NCI-H2107 treated with DMSO at 0.1 percent for 48 hours (cell line): Measurements from ENCODE around the gene CTRL.
"Not testable (repeated sequence)": the region's sequence is repeated elsewhere in the genome, so short reads cannot be mapped to it uniquely, and the experiment has no call there.

Experiments used
- DNase-seq: peaks from one replicate; lab custom pipeline; 2025; ENCODE audit not compliant: unreplicated experiment; lab: John Stamatoyannopoulos, UW

CTRL gene

DNA sequence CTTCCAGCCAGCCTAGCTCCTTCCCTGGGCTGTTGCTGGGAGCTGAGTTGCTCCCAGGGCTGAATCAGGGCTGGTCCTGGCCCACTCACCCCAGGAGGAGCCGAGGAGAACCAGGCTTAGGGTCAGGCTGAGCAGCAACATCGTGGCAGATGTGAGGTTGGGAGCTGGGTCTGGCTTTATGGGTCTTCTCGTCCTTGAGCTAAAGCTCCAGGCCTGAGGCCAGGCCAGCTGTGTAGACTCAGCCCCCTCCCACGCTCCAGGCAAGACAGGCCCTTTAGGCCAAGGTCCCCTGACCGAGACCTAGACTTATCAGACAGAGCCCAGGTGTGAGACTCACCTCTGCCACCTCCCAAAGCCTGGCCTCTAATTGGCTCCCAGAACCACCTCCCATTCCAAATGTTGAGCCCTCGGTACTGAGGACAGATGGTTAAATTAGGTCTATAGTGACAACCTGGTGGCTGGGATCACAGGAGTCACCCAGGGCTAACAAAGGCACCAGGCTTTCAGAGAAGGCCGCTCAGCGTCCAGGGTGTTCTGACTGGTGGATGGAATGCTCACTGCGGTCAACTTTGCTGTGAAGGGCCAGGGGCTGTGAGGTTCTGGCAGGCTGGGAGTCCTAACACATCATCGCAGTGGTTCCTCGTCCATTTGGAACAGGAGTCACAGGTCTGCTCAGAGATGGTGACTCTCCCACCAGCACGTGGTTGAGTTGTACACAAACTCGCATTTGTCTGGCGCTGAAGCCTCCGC is at the start of gene CTRL:
Gene CTRL, minus strand, starts transcription at position 151 of the 750 bp plus-strand sequence. Its CDS starts 10 bp downstream, at position 141.
- DNase-seq = no peak

- DNase-seq = no peak
Measured at GRCh38 chr16:67979955-67980678, 48.5 kb upstream of the CTRL start, which contains the start of gene DPEP3. DPEP3 (minus strand) TSS chr16:67980499; CDS start chr16:67980380, 119 bp downstream.

GRCh38 chr16:67977469-67978227 is 46.0 kb upstream of the CTRL start:
- no peak for DNase-seq

DNA sequence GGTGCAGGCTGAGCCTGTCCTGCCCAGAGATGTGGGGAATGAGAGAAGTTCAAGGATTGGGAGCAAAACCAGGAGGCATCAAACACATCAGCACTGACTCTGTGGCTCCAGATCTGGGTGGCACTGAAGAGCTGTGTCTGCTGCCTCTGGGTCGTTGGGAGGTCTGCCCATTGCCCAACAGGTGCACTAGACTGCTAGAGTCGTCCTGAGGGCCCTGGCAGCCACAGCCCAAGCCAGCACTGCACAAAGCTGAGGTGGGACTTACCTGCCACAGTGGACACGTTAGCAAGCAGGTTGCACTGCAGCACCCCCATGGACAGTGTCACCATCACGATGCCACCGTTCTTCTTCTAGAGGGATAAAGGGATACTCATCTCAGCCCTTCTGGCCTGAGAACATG is 45.3 kb upstream of the CTRL start:
- DNase-seq = no peak

GRCh38 chr16:67976205-67976604 is 44.5 kb upstream of the CTRL start:
- DNase-seq = no peak

- no peak for DNase-seq
Measured at GRCh38 chr16:67975321-67976105, 43.9 kb upstream of the CTRL start.

DNA sequence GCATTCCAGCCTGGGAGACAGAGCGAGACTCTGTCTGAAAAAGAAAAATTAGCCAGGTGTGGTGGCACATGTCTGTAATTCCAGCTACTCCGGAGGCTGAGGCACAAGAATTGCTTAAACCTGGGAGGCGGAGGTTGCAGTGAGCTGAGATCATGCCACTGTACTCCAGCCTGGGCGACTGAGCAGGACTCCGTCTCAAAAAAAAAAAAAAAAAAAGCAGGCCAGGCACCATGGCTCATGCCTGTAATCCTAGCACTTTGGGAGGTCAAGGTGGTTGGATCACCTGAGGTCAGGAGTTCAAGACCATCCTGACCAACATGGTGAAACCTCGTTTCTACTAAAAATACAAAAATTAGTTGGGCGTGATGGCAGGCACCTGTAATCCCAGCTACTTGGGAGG is 40.6 kb upstream of the CTRL start:
- not testable (repeated sequence) for DNase-seq

- no peak for DNase-seq
Measured at GRCh38 chr16:67971111-67971510, 39.4 kb upstream of the CTRL start.

DNA sequence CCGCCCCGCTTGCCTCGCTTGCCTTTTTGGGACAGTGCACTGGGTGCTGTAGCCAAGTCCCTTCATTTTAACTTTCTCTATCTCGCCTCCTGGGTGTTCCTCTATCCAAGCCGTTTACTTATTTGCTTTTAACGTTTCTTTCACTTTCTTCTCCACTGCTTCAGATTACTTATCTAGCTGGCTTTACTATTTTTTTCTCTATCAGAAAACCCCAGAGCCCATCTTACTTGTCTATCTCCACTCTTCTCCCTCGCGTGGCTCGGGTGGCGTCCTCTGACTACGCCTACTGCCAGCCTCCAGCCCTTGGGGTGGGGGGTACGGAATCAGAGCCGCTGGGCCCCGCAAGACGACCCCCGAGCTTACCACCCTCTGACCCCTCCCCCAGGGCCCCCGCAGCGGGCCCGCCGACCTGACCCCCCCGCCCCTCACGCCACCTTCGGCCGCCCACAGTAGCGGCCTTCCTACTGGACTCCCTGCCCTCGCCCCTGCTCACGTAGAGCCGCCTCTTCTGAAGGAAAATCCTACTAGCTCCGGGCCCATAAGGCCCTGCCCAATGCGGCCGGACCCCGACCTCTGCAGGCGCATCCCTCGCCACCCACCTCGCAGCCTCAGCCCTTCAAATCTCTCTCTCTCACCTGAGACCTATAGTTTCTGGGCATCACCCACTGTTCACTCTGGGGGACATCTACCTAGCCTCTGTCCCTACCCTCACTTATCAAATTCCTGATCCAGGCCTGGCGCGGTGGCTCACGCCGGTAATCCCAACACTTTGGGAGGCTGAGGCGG is 37.8 kb upstream of the CTRL start:
- no peak for DNase-seq

GRCh38 chr16:67968400-67969253 is 37.0 kb upstream of the CTRL start, which contains the start of gene SLC12A4:
SLC12A4 (minus strand) TSS chr16:67968637; CDS start chr16:67968553, 84 bp downstream.
- no peak for DNase-seq

- no peak for DNase-seq
Measured at GRCh38 chr16:67967958-67968399, 36.3 kb upstream of the CTRL start.

DNA sequence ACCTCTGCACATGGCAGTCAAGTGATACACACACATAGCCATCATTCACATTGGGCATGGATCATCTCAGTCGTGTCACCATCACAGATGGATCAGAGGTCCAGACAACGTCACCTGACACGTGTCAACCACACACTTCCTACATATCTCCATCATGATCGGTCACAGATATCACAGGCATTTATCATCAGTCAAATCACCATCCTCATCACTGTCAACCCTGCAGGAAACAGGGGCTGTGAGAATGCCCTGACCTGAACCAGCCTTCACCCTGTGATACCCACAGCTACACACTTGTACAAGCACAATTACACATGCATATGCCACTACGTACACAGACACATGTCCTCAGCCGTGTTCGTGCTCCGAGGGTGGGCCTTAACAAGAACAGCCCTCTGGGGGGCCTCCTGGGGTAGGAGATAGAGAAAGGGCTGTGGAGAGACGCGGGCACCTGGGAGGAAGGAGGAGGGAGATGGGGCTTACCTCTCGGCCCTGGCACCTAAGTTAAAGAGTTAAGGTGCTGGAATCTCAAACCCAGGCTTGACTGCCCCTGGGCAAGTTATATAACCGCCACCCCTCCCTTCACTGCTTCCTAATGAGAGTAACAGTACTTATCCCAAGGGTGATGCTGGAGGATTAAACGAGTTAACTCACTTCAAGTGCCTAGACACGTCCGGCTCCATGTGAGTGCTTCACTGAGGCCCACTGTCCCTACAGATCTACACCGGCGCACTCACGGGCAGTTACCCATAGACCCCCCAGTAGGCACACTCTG is 35.7 kb upstream of the CTRL start:
- DNase-seq = no peak

DNA sequence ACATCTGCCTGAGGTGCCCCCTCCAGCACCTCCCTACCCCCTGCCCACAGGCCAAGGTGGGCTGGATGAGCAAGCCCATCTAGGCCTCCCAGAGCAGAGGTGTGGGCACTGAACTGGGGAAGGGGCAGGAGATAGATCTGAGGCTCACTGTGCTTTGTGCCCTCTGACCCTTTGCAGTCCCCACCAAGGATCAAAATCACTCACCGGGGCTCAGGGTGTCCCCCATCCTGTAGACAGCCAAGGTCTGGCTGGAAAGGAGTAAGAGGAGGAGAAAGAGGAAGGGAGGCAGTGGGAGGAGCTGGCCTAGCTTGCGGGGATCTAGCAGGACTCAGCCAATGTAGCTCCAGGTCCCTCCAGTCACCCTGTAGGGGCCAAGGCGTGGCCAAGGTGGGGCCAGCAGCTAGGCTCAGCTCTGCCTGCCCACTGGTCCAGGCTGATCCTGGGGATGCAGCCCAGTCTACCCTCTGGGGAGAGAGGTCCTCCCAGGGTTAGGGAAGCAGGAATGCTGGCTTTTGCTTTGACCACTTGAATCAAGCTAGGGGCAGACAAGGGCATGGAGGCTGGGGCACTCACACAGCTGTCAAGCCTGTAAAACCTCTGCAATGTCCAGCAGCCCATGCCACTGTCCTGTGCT is 35.0 kb upstream of the CTRL start:
- no peak for DNase-seq

- DNase-seq = no peak
Measured at GRCh38 chr16:67965668-67966548, 34.2 kb upstream of the CTRL start.

- no peak for DNase-seq
Measured at GRCh38 chr16:67964477-67965131, 32.9 kb upstream of the CTRL start.

DNA sequence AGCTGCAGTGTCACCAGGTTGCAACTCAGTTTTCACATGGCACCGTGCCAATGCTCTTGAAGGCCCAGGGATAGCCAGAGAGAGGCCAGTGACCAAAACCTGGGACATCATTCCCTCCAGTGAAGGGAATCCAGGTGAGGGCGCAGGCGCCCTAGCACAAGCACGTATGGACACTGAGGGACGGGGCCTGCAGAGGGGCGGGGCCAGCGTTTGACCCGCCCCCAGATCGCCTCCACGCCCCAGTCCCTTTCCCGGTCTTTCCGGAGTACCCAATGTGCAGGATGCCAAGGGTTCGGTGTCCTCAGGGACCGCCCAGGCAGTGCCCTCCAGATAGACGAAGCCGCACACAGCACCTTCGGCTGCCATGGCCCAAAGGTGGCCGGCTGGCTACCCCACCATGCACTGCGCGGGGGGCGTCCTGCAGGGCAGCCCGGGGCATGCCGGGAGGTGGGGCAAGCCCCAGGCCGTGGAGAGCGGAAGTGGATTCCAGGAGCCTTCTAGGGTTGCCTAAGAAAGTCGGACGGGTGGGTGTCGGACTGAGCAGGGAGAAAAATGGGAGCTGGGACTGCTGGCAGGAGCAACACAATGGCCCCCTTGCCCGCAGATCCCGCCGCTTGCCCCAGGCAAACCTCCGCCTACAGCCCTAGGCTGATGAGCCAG is 32.1 kb upstream of the CTRL start:
- no peak for DNase-seq
